Measurements from ENCODE around the gene ZNF774.

ZNF774 gene

GRCh38 chr15:90307661-90308060, 44.4 kb upstream of the ZNF774 start:
- no peak for TF ChIP-seq EZH2 (IDR thresholded peaks at IDR 0.05; ENCODE audit: borderline replicate concordance, low read depth, low read length, severe bottlenecking)
- TF ChIP-seq CTCF (IDR thresholded peaks at IDR 0.05; ENCODE audit: borderline replicate concordance, extremely low read depth, low read length, poor library complexity, severe bottlenecking), result no peak
- Histone ChIP-seq H3K9ac (ENCODE audit: low read depth, low read length) (no peak overlapping the region), H3K9me3 (ENCODE audit: insufficient read depth, low read length, severe bottlenecking) (no peaks in the 10 kb centered on the region), H2AFZ (ENCODE audit: low read depth, low read length) (no peak overlapping the region), H4K20me1 (ENCODE audit: insufficient read depth, low read length) (no peaks in the 10 kb centered on the region), H3K4me2 (ENCODE audit: insufficient read depth, low read length) (no peak overlapping the region), H3K27me3 (ENCODE audit: insufficient read depth, low read length, poor library complexity) (no peaks in the 10 kb centered on the region), H3K27ac (ENCODE audit: low read length) (no peak overlapping the region), H3K4me1 (ENCODE audit: insufficient read depth, low read length) (no peaks in the 10 kb centered on the region), H3K4me3 (ENCODE audit: low read depth in 1 of 2, low read length in 2 of 2) (no peak overlapping the region), H3K79me2 (ENCODE audit: insufficient read depth, low read length) (no peaks in the 10 kb centered on the region), H3K36me3 (ENCODE audit: insufficient read depth, low read length) (no peaks in the 10 kb centered on the region)
- ATAC-seq (ENCODE audit: insufficient read depth, low read depth) (no peak), DNase-seq (no peak)

- no peaks in the 10 kb centered on the region for H4K20me1 ChIP-seq (ENCODE audit: insufficient read depth, low read length)
- ATAC-seq (ENCODE audit: insufficient read depth, low read depth), result no peak
- no peak for DNase-seq
- TF ChIP-seq CTCF (IDR thresholded peaks at IDR 0.05; ENCODE audit: borderline replicate concordance, extremely low read depth, low read length, poor library complexity, severe bottlenecking), result no peak
- TF ChIP-seq EZH2 (IDR thresholded peaks at IDR 0.05; ENCODE audit: borderline replicate concordance, low read depth, low read length, severe bottlenecking), result no peak
- no peak overlapping the region for H3K4me3 ChIP-seq (ENCODE audit: low read depth in 1 of 2, low read length in 2 of 2)
- no peak overlapping the region for H3K27ac ChIP-seq (ENCODE audit: low read length)
- no peaks in the 10 kb centered on the region for H3K79me2 ChIP-seq (ENCODE audit: insufficient read depth, low read length)
- no peaks in the 10 kb centered on the region for H3K9me3 ChIP-seq (ENCODE audit: insufficient read depth, low read length, severe bottlenecking)
- H3K27me3 ChIP-seq (ENCODE audit: insufficient read depth, low read length, poor library complexity), result no peaks in the 10 kb centered on the region
- H3K4me2 ChIP-seq (ENCODE audit: insufficient read depth, low read length), result no peak overlapping the region
- no peaks in the 10 kb centered on the region for H3K36me3 ChIP-seq (ENCODE audit: insufficient read depth, low read length)
- H3K4me1 ChIP-seq (ENCODE audit: insufficient read depth, low read length), result no peaks in the 10 kb centered on the region
- no peak overlapping the region for H3K9ac ChIP-seq (ENCODE audit: low read depth, low read length)
- no peak overlapping the region for H2AFZ ChIP-seq (ENCODE audit: low read depth, low read length)
Observed at GRCh38 chr15:90309020-90309419, 43.1 kb upstream of the ZNF774 start.

- no peak for DNase-seq
- Histone ChIP-seq H3K9me3 (ENCODE audit: insufficient read depth, low read length, severe bottlenecking) (no peaks in the 10 kb centered on the region), H3K27me3 (ENCODE audit: insufficient read depth, low read length, poor library complexity) (no peaks in the 10 kb centered on the region), H3K79me2 (ENCODE audit: insufficient read depth, low read length) (no peaks in the 10 kb centered on the region), H3K27ac (ENCODE audit: low read length) (no peak overlapping the region), H4K20me1 (ENCODE audit: insufficient read depth, low read length) (no peaks in the 10 kb centered on the region), H3K36me3 (ENCODE audit: insufficient read depth, low read length) (no peaks in the 10 kb centered on the region), H2AFZ (ENCODE audit: low read depth, low read length) (no peak overlapping the region), H3K9ac (ENCODE audit: low read depth, low read length) (no peak overlapping the region), H3K4me1 (ENCODE audit: insufficient read depth, low read length) (peaks cover 6% of the 10 kb centered on the region), H3K4me3 (ENCODE audit: low read depth in 1 of 2, low read length in 2 of 2) (no peak overlapping the region), H3K4me2 (ENCODE audit: insufficient read depth, low read length) (no peak overlapping the region)
- TF ChIP-seq CTCF (IDR thresholded peaks at IDR 0.05; ENCODE audit: borderline replicate concordance, extremely low read depth, low read length, poor library complexity, severe bottlenecking) (no peak), EZH2 (IDR thresholded peaks at IDR 0.05; ENCODE audit: borderline replicate concordance, low read depth, low read length, severe bottlenecking) (no peak)
- no peak for ATAC-seq (ENCODE audit: insufficient read depth, low read depth)
Observed at GRCh38 chr15:90315278-90315982, 36.7 kb upstream of the ZNF774 start.

Measured in DND-41 (cell line).